Psoas muscle (tissue), 8 donors: ENCODE results near the gene WDR88. TPM values are rescaled to one million over a fixed set of nuclear protein-coding genes. Genes with fewer than 3 reads are reported as not detected.
"Not testable (repeated sequence)": the region's sequence is repeated elsewhere in the genome, so short reads cannot be mapped to it uniquely, and the experiment has no call there.

ENCODE experiments used
- ATAC-seq, 4 donors: fragments of 200-7000 bp; cut with Tn5 transposase; one replicate each; pipeline ENCODE4 v1.9.1; 2020; ENCODE audit warnings: moderate library complexity in 3 of 4, mild to moderate bottlenecking in 2 of 4
- DNase-seq, 2 donors: peaks; one replicate each; pipeline ENCODE4 v3.0.0-alpha.2; 2020
- H3K27ac ChIP-seq: fragments of 200-600 bp; one replicate; pipeline ENCODE4 v1.8.0; 2022
- H3K27me3 ChIP-seq, 3 donors: fragments of 200-600 bp in 1 of 3; one replicate each; pipeline versions ENCODE4 v1.6.1 to v1.8.0; 2013 to 2022; ENCODE audit warnings: low read length in 2 of 3, mild to moderate bottlenecking in 2 of 3, moderate library complexity in 1 of 3; ENCODE audit not compliant: insufficient read depth in 3 of 3
- H3K36me3 ChIP-seq, 2 donors: fragments of 200-600 bp in 1 of 2; one replicate each; pipeline versions ENCODE4 v1.6.1 to v1.8.0; 2013 to 2022; ENCODE audit warnings: low read depth in 1 of 2, mild to moderate bottlenecking in 1 of 2, moderate library complexity in 1 of 2; ENCODE audit not compliant: insufficient read depth in 1 of 2
- H3K4me1 ChIP-seq: fragments of 200-600 bp; one replicate; pipeline ENCODE4 v1.8.0; 2022
- H3K4me3 ChIP-seq: fragments of 200-600 bp; one replicate; pipeline ENCODE4 v1.8.0; 2022; ENCODE audit warnings: mild to moderate bottlenecking
- H3K9me3 ChIP-seq: fragments of 200-600 bp; one replicate; pipeline ENCODE4 v1.8.0; 2022
- CTCF ChIP-seq: fragments of 200-600 bp; IDR thresholded peaks from one replicate; pipeline ENCODE4 v1.8.0; 2022; ENCODE audit warnings: antibody characterized with exemption
- WGBS, 3 donors: extraction: QIAGEN DNeasy Blood & Tissue Kit; methylation state at CpG; one replicate each; pipeline versions ENCODE4 v1.1.6 to v1.1.7; 2013; 5-methylcytosine and 5-hydroxymethylcytosine counted together
- intact Hi-C, 2 donors: fragments of 100-400 bp; cut with DNase I; formaldehyde crosslinking; loops; one replicate each; pipeline versions ENCODE4 v1.11.0 to v1.14.2; 2022
- polyA plus RNA-seq, 3 donors: library from polyadenylated mRNA; stranded (reverse); fragments of 200-250 nt; gene quantifications; one replicate each; pipeline ENCODE4 v1.2.3, GENCODE V29; 2013
- total RNA-seq, 4 donors: library from RNA; stranded (reverse); fragmentation: NEBNext Ultra II Directional in 2 of 4; extraction: Animal tissue kit (Norgen Biotek cat#: 25700) in 2 of 4; gene quantifications; one replicate each; pipeline versions ENCODE4 v1.2.1 to v1.2.4, GENCODE V29; 2021 to 2023
- donor health status: healthy with polysubstance abuse.
- donor health status: DM: no; HTN: no; CAD: no; lungs with moderate emphysema.
- donor health status: Bipolar disorder and iron deficiency.
- donor health status: healthy.
- donor health status: DM: yes; HTN: yes; CAD: no.
- donor health status: DM: no; HTN: no; CAD: no.
- donor health status: DM: no; HTN: no; CAD: no.
- donor health status: DM: yes; HTN: yes; CAD: no.

Gene WDR88
- total and polyA plus RNA-seq, 7 donors, result 0.06 TPM; not detected in 6

DNA sequence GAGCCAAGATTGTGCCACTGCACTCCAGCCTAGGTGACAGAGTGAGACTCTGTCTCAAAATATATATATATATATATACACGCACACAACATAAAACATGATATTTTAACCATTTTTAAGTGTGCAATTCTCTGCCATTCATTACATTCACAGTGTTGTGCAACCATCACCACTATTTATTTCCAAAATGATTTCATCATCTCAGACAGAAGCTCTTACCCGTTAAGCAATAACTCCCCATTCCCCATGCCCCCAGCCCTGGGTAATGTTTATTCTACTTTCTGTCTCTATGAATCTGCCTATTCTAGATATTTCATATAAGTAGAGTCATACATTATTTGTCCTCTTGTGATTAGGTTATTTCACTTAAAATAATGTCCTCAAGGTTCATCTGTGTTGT, 20.3 kb downstream of the WDR88 start:
- no peak for TF ChIP-seq CTCF
- no peaks in the 10 kb centered on the region for H3K27me3 ChIP-seq
- H3K27ac ChIP-seq, result no peak overlapping the region
- DNase-seq (no peak), ATAC-seq (no peak)
- no peak overlapping the region for H3K4me3 ChIP-seq
- no peaks in the 10 kb centered on the region for H3K36me3 ChIP-seq
- no peaks in the 10 kb centered on the region for H3K9me3 ChIP-seq
- intact Hi-C loops, result no loop called here
- 77 to 82% (median 80%) methylated on average over 2 of the region's 2 CpGs for WGBS, 3 donors
- H3K4me1 ChIP-seq, result no peaks in the 10 kb centered on the region

DNA sequence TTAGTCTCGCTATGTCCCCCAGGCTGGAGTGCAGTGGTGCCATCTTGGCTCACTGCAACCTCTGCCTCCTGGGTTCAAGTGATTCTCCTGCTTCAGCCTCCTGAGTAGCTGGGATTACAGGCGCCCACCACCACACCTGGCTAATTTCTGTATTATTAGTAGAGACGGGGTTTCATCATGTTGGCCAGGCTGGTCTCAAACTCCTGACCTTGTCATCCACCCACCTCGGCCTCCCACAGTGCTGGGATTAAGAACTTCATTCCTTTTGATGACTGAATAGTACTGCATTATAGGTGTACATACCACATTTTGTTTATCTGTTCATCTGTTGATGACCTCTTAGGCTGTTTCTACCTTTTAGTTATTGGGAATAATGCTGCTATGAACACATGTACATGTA, 20.7 kb downstream of the WDR88 start:
- H3K27me3 ChIP-seq, H3K9me3 ChIP-seq, H3K4me3 ChIP-seq, DNase-seq, intact Hi-C loops, H3K36me3 ChIP-seq, H3K4me1 ChIP-seq, ATAC-seq, H3K27ac ChIP-seq: not testable (repeated sequence)
- WGBS, 3 donors, result 73 to 84% (median 76%) methylated on average over 4 of the region's 4 CpGs

DNA sequence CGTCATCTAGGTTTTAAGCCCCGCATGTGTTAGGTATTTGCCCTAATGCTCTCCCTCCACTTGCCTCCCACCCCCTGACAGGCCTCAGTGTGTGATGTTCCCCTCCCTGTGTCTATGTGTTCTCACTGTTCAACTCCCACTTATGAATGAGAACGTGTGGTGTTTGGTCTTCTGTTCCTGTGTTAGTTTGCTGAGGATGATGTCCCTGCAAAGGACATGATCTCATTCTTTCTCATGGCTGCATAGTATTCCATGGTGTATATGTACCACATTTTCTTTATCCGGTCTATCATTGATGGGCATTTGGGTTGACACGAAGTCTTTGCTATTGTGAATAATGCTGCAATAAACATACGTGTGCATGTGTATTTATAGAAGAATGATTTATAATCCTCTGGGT, 22.4 kb downstream of the WDR88 start:
- H3K4me3 ChIP-seq, ATAC-seq, H3K27me3 ChIP-seq, H3K27ac ChIP-seq, DNase-seq, intact Hi-C loops, H3K36me3 ChIP-seq, H3K4me1 ChIP-seq, H3K9me3 ChIP-seq: not testable (repeated sequence)
- WGBS, 3 donors, result 81 to 85% (median 85%) methylated on average over 6 of the region's 6 CpGs

DNA sequence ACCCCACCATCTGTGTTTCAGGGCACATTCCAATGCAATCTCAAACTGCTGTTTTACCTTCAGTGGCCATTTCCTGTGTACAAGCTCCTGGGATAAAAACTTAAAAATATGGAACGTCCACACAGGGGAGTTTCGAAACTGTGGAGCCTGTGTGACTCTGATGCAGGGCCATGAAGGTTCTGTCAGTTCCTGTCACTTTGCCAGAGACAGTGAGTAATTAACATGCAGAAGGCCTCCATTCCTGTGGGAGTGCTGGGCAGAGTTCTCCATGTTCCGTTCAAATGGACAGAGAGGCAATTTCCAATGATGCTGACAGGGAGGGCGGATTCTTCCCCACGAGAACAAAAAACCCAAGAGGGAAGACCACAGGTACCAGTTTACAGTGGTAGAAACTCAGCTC, 24.4 kb downstream of the WDR88 start:
- no peak for ATAC-seq
- intact Hi-C loops, result no loop called here
- 68 to 75% (median 73%) methylated on average over 5 of the region's 5 CpGs for WGBS, 3 donors

GRCh38 chr19:33157906-33158305, 26.0 kb downstream of the WDR88 start:
- no peak overlapping the region for H3K27ac ChIP-seq
- intact Hi-C loops, result no loop called here
- no peak for TF ChIP-seq CTCF
- H3K36me3 ChIP-seq, result no peaks in the 10 kb centered on the region
- DNase-seq (no peak), ATAC-seq (no peak)
- no peak overlapping the region for H3K4me3 ChIP-seq
- no peaks in the 10 kb centered on the region for H3K4me1 ChIP-seq
- no peaks in the 10 kb centered on the region for H3K9me3 ChIP-seq
- H3K27me3 ChIP-seq, result no peaks in the 10 kb centered on the region
- 68 to 85% (median 79%) methylated on average over 3 of the region's 3 CpGs for WGBS, 3 donors

More for the DNA sequence above, 24.4 kb downstream of the WDR88 start:
- Histone ChIP-seq H3K9me3 (no peaks in the 10 kb centered on the region), H3K27ac (no peak overlapping the region), H3K36me3 (no peaks in the 10 kb centered on the region), H3K4me1 (no peaks in the 10 kb centered on the region), H3K4me3 (no peak overlapping the region), H3K27me3 (no peaks in the 10 kb centered on the region)
- TF ChIP-seq CTCF, result no peak
- DNase-seq, result no peak

GRCh38 chr19:33158365-33158764, 26.5 kb downstream of the WDR88 start:
- H3K4me3 ChIP-seq, result no peak overlapping the region
- H3K27me3 ChIP-seq, result no peaks in the 10 kb centered on the region
- no peaks in the 10 kb centered on the region for H3K4me1 ChIP-seq
- no peaks in the 10 kb centered on the region for H3K9me3 ChIP-seq
- ATAC-seq (no peak), DNase-seq (no peak)
- TF ChIP-seq CTCF, result no peak
- intact Hi-C loops, result no loop called here
- H3K36me3 ChIP-seq, result no peaks in the 10 kb centered on the region
- WGBS, 3 donors, result 89 to 96% (median 92%) methylated on average over 6 of the region's 6 CpGs
- H3K27ac ChIP-seq, result no peak overlapping the region
